Body of pancreas (tissue), 4 donors: Measurements from ENCODE around the gene NELFB. TPM values are rescaled to one million over a fixed set of nuclear protein-coding genes. Genes with fewer than 3 reads are reported as not detected.

Experiments
- ATAC-seq: fragments of 150-250 bp; one replicate; pipeline ENCODE4 v1.9.1; 2016
- DNase-seq, 4 donors: peaks; one replicate each; pipeline ENCODE4 v3.0.0-alpha.2; 2019
- H3K27ac ChIP-seq, 4 donors: fragments of 200-600 bp; sonication (generic); 1 replicate in 3 of 4; 2 replicates in 1 of 4; pipeline versions ENCODE4 v1.5.1 to v1.6.1; 2016 to 2019; ENCODE audit warnings: mild to moderate bottlenecking in 1 of 4, mixed read lengths in 1 of 4, moderate library complexity in 1 of 4
- H3K27me3 ChIP-seq, 2 donors: fragments of 200-600 bp; sonication (generic); one replicate each; pipeline ENCODE4 v1.6.0; 2016; ENCODE audit warnings: mild to moderate bottlenecking in 1 of 2
- H3K36me3 ChIP-seq, 2 donors: fragments of 200-600 bp; sonication (generic); replicated peaks in 1 of 2; 2 replicates each; pipeline ENCODE4 v1.5.1; 2016; ENCODE audit warnings: low read depth in 2 of 2; ENCODE audit not compliant: insufficient read depth in 1 of 2
- H3K4me1 ChIP-seq: fragments of 200-600 bp; sonication (generic); one replicate; pipeline ENCODE4 v1.6.0; 2016
- H3K4me3 ChIP-seq, 2 donors: fragments of 200-600 bp; sonication (generic); 1 replicate in 1 of 2; 2 replicates in 1 of 2; pipeline ENCODE4 v1.5.1; 2016 to 2019
- H3K9me3 ChIP-seq, 3 donors: fragments of 200-600 bp; sonication (generic); 1 replicate in 2 of 3; 2 replicates in 1 of 3; pipeline ENCODE4 v1.5.1; 2016
- POLR2A ChIP-seq, 3 donors: fragments of 450-650 bp; IDR thresholded peaks; one replicate each; pipeline ENCODE4 v1.6.1; 2016; ENCODE audit warnings: antibody characterized with exemption in 3 of 3, mild to moderate bottlenecking in 2 of 3
- WGBS, 2 donors: methylation state at CpG; one replicate each; pipeline ENCODE4 v1.1.5; 2017; 5-methylcytosine and 5-hydroxymethylcytosine counted together
- intact Hi-C: fragments of 100-400 bp; cut with DNase I; formaldehyde crosslinking; loops from one replicate; pipeline ENCODE4 v1.15.1; 2023
- total RNA-seq, 2 donors: library from RNA; depleted of rRNA; stranded (reverse); fragments of >200 nt; gene quantifications; one replicate each; pipeline ENCODE4 v1.1.0, GENCODE V29; 2016
- TF ChIP-seq, protein P1 (sequence below), 7 experiments: fragments of 450-650 bp in 4 of 7; fragments of 200-600 bp in 3 of 7; sonication (generic) in 3 of 7; IDR thresholded peaks; one replicate each; pipeline ENCODE4 v1.5.1; 2016 to 2019; ENCODE audit warnings: antibody characterized with exemption in 7 of 7

Gene NELFB
- total RNA-seq, 2 donors from 2014 or later: 31.3 to 34.2 TPM

DNA sequence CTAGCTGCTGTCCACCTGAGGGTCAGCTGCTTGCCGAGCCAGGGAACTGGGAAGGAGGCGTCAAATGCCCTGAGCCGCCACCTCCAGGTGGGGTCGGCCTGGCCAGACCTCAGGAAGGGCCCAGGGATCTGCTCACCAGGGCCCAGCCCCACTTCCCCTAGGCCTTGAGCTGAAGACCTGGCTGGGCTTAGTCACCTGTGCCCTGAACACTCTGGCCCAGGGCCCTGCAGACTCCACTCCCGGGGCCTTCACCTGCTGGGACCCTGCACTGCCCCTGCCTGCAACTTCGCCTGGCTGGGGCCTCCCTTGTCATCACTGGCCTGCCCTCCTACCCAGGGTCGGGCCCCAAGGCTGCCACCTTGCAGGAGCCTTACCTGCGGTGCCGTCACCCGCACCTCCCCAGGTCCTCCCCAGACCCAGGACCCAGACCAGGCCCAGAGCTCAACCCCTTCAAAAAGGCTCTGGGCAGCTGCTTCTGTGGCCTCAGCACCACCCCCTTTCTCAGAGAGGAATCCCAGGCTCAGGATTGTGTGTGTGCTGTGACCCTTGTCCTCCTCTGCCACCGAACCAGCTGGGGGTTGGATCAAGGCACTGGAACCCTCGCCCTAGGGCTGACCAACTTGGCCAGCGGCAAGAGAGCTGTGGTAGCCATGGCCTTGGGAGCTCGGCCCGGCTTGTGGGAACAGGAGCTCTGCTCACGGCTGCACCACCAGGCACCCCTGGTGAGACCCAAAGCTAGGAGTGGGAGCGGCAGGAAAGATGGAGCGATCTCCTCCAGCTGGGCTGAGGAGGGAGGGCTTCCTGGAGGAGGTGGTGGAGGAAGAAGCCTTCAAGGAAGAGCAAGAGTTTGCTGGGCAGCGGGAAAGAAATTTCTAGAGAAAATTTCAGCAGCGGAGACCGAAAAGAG is 1.2 kb upstream of the NELFB start:
- 35 to 36% methylated on average over 14 to 21 of the region's 21 CpGs for WGBS, 2 donors
- Histone ChIP-seq H3K36me3 (peaks cover 0 to 2% of the 10 kb centered on the region in 2 donors), H3K27me3 (no peaks in the 10 kb centered on the region), H3K4me1 (peaks cover 50% of the 10 kb centered on the region), H3K27ac (peak overlapping the region; percentile 63 to 84 (median 72)), H3K9me3 (no peaks in the 10 kb centered on the region), H3K4me3 (peak overlapping the region; percentile 56 to 63)
- intact Hi-C loops: no loop called here
- peak in 3 of 4 donors; percentile 47 to 65 (median 61) for DNase-seq
- no peak for TF ChIP-seq POLR2A (IDR thresholded peaks at IDR 0.05)
- TF ChIP-seq, protein P1, sequence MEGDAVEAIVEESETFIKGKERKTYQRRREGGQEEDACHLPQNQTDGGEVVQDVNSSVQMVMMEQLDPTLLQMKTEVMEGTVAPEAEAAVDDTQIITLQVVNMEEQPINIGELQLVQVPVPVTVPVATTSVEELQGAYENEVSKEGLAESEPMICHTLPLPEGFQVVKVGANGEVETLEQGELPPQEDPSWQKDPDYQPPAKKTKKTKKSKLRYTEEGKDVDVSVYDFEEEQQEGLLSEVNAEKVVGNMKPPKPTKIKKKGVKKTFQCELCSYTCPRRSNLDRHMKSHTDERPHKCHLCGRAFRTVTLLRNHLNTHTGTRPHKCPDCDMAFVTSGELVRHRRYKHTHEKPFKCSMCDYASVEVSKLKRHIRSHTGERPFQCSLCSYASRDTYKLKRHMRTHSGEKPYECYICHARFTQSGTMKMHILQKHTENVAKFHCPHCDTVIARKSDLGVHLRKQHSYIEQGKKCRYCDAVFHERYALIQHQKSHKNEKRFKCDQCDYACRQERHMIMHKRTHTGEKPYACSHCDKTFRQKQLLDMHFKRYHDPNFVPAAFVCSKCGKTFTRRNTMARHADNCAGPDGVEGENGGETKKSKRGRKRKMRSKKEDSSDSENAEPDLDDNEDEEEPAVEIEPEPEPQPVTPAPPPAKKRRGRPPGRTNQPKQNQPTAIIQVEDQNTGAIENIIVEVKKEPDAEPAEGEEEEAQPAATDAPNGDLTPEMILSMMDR (IDR thresholded peaks at IDR 0.05): no peak
- ATAC-seq: peak; percentile 26

DNA sequence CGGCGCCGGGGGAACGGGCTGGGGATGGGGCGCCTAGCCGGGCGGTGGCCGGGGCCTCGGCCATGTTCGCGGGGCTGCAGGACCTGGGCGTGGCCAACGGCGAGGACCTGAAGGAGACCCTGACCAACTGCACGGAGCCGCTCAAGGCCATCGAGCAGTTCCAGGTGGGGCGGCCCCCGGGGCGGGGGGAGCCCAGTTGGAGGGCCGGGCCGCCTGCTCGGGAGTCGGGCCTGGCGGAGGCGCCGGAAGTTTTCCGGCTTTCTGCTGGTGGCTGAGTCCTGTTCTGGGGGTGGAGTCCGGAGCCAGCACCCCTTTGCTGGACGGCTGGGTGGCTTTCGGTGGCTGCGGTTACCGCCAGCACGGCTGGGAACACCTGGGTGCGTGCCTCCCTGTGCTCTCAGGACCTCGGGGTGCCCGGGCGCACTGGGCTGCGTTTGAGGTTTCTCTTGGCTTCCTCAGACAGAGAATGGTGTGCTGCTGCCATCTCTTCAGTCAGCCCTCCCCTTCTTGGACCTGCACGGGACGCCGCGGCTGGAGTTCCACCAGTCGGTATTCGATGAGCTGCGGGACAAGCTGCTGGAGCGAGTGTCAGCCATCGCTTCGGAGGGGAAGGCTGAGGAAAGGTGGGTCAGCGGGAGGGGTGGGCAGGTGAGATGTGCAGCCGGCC is 454 bp downstream of the NELFB start:
- peaks cover 0 to 3% of the 10 kb centered on the region in 2 donors for H3K36me3 ChIP-seq
- ATAC-seq (peak; percentile 40), DNase-seq (peak; percentile 61 to 72 (median 66))
- peak overlapping the region; percentile 33 to 84 (median 73) for H3K27ac ChIP-seq
- peaks cover 36% of the 10 kb centered on the region for H3K4me1 ChIP-seq
- TF ChIP-seq, protein P1 (IDR thresholded peaks at IDR 0.05): no peak
- TF ChIP-seq POLR2A (IDR thresholded peaks at IDR 0.05): no peak
- no peaks in the 10 kb centered on the region for H3K27me3 ChIP-seq
- no peaks in the 10 kb centered on the region for H3K9me3 ChIP-seq
- WGBS, 2 donors: 0 to 2% methylated on average over 3 to 51 of the region's 51 CpGs
- H3K4me3 ChIP-seq: peak overlapping the region; percentile 97 to 99
- intact Hi-C loops: no loop called here

DNA sequence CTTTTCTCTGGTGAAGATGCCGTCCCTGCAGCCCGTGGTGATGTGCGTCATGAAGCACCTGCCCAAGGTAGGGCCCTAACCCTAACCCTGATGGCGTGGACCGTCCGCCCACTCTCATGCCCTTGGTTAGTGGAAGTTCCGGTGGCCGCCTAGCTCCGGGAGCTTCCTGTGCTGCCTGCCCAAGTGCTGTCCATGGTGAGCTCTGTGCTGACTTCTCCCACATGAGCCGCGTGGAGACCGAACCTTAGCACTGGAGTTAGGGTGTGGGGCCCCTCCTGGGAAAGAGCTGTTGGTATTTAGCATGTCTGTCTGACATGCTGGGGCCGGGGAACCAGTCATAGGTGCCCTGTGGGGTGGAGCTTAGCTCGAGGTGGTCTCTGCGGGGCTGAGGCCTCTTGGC is 1.2 kb downstream of the NELFB start:
- Histone ChIP-seq H3K27ac (no peak overlapping the region), H3K36me3 (peaks cover 0 to 3% of the 10 kb centered on the region in 2 donors), H3K9me3 (no peaks in the 10 kb centered on the region), H3K4me1 (peaks cover 32% of the 10 kb centered on the region), H3K27me3 (no peaks in the 10 kb centered on the region), H3K4me3 (no peak overlapping the region)
- ATAC-seq (no peak), DNase-seq (no peak)
- 79 to 85% methylated on average over 5 to 15 of the region's 15 CpGs for WGBS, 2 donors
- no peak for TF ChIP-seq POLR2A (IDR thresholded peaks at IDR 0.05)
- TF ChIP-seq, protein P1 (IDR thresholded peaks at IDR 0.05): no peak
- intact Hi-C loops: no loop called here

DNA sequence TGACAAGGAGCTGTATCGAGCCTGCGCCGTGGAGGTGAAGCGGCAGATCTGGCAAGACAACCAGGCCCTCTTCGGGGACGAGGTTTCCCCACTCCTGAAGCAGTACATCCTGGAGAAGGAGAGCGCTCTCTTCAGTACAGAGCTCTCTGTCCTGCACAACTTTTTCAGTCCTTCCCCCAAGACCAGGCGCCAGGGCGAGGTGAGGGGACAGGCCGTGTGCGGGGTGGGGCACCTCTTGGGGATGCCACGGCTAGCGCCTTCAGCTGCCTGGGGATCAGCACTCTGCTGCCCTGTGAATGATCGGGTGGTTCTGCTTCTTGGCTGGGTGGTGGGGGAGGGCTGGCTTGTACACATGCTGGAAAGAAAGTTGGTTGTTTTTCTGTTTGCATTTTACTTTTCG is 1.7 kb downstream of the NELFB start:
- H3K4me1 ChIP-seq: peaks cover 32% of the 10 kb centered on the region

More for the DNA sequence above, 1.7 kb downstream of the NELFB start:
- no peak for DNase-seq
- Histone ChIP-seq H3K27ac (no peak overlapping the region), H3K9me3 (no peaks in the 10 kb centered on the region), H3K4me3 (no peak overlapping the region), H3K27me3 (no peaks in the 10 kb centered on the region), H3K36me3 (peaks cover 0 to 3% of the 10 kb centered on the region in 2 donors)
- intact Hi-C loops: no loop called here
- ATAC-seq: no peak
- no peak for TF ChIP-seq POLR2A (IDR thresholded peaks at IDR 0.05)
- TF ChIP-seq, protein P1 (IDR thresholded peaks at IDR 0.05): no peak
- WGBS, 2 donors: 86% methylated on average over 12 to 13 of the region's 15 CpGs
